Kidney epithelial cell (primary cell): Measurements from ENCODE around the gene PGAM5. TPM values are rescaled to one million over a fixed set of nuclear protein-coding genes. Genes with fewer than 3 reads are reported as not detected.

Source experiments
- DNase-seq: peaks from one replicate; pipeline ENCODE4 v3.0.0-alpha.2; 2010; ENCODE audit warnings: low read depth
- H3K27me3 ChIP-seq: 2 replicates; pipeline ENCODE4 v1.6.0; 2011; ENCODE audit warnings: low read length; ENCODE audit not compliant: control insufficient read depth, insufficient read depth
- H3K36me3 ChIP-seq: 2 replicates; pipeline ENCODE4 v1.5.1; 2011; ENCODE audit warnings: low read length; ENCODE audit not compliant: control insufficient read depth, insufficient read depth
- H3K4me3 ChIP-seq: 2 replicates; pipeline ENCODE4 v1.5.1; 2011; ENCODE audit warnings: low read depth, mild to moderate bottlenecking, control low read depth, low read length
- total RNA-seq: library from RNA; depleted of rRNA; stranded (reverse); fragments of >200 nt; gene quantifications from 2 replicates; pipeline ENCODE4 v1.2.3, GENCODE V29; 2015
- TF ChIP-seq, protein P1 (sequence below): IDR thresholded peaks from 2 replicates; pipeline ENCODE4 v1.5.1; 2011; ENCODE audit warnings: mild to moderate bottlenecking, moderate library complexity, low read length, control low read depth, inconsistent platforms; ENCODE audit not compliant: insufficient read depth, poor library complexity, severe bottlenecking

The PGAM5 gene
- total RNA-seq, 1 donor from 2014 or later = 40.4 TPM

DNA sequence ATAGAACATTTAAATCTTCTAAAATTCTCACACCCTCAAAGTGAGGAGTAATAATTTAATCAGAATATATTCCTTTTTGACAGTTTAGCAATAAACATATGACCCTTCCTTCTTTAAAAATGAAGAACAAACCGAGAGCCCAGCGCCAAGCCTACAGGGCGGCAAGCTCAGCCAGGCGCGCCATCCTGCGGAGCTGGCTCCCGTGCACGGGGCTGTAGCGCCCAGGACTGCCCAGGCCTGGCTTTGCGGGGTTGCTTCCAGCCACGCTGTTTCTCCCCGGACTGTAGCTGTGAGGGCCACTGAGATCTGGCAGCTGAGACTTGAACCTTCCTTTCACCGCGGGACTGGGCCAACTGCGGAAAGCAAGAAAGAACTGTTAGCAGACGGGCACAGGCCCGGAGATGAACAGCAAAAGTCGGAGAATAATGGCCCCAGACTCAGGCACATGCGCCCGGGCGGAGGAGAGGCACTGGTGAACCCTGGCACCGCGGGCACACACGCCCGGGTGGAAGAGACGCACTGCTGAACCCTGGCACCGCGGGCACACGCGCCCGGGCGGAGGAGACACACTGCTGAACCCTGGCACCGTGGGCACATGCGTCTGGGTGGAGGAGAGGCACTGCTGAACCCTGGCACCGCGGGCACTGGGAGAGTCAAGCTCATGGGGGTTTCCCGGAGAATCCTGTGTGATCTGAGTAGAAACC, 16.6 kb downstream of the PGAM5 start:
- Histone ChIP-seq H3K27me3 (no peaks in the 10 kb centered on the region), H3K36me3 (peaks cover 4% of the 10 kb centered on the region), H3K4me3 (no peak overlapping the region)
- DNase-seq = no peak
- TF ChIP-seq, protein P1, sequence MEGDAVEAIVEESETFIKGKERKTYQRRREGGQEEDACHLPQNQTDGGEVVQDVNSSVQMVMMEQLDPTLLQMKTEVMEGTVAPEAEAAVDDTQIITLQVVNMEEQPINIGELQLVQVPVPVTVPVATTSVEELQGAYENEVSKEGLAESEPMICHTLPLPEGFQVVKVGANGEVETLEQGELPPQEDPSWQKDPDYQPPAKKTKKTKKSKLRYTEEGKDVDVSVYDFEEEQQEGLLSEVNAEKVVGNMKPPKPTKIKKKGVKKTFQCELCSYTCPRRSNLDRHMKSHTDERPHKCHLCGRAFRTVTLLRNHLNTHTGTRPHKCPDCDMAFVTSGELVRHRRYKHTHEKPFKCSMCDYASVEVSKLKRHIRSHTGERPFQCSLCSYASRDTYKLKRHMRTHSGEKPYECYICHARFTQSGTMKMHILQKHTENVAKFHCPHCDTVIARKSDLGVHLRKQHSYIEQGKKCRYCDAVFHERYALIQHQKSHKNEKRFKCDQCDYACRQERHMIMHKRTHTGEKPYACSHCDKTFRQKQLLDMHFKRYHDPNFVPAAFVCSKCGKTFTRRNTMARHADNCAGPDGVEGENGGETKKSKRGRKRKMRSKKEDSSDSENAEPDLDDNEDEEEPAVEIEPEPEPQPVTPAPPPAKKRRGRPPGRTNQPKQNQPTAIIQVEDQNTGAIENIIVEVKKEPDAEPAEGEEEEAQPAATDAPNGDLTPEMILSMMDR = no peak

DNA sequence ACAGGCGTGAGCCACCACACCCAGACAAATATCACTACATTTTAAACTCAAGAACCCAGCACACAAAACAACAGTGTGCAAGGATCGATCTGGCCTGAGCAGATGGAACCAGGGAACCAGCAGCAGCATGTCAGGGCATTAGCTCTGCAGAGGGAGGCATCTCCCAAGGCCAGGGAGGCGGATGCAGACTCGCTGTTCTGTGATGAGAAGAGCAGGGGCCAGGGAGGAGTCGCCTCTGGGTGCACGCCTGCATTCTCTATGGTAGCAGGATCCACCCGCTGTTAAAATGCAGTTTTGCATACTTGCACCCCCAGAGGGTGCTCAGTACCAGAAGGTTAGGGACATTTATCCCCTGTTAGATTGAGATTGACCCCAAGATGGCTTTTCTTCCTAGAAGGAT, 17.9 kb downstream of the PGAM5 start:
- TF ChIP-seq, protein P1 = no peak
- Histone ChIP-seq H3K4me3 (no peak overlapping the region), H3K36me3 (peaks cover 4% of the 10 kb centered on the region), H3K27me3 (no peaks in the 10 kb centered on the region)
- DNase-seq = no peak

DNA sequence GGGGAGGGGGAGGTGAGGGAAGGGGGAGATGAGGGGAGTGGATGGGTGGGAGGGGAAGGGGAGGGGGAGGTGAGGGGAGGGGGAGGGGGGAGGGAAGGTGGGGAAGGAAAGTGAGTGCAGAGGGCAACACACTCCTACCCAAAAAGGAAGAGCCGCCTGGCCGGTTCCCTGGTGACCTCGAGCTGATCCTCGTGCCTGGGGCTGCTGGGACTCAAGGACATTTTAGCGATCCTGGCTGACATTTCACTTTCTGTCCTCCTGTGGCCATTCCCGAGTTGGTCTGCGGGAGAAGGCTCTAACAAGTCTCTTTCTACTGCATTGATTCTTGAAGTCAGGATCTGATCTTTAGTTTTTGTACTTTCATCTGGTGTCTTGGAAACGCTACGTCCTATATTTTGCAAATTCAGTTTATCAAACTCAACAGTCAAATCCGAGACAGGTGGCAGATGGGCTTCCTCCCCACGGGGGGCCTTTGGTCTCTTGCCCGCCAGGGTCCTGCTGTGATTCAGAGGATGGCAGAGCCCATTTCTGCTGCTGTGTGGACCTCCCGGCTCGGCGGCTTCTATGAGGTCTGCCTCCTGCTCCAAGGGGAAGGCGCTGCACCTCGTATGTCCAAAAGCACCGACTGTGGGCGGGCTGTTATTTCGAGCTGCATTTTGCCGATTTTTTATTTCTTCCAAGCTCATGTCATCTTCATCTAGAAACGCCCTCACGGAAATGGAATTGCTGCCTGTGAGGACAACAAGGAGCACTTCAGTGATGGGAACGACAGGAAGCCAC, 19.1 kb downstream of the PGAM5 start:
- no peak for DNase-seq
- TF ChIP-seq, protein P1 = no peak
- H3K36me3 ChIP-seq = peaks cover 4% of the 10 kb centered on the region
- H3K4me3 ChIP-seq = no peak overlapping the region
- no peaks in the 10 kb centered on the region for H3K27me3 ChIP-seq

DNA sequence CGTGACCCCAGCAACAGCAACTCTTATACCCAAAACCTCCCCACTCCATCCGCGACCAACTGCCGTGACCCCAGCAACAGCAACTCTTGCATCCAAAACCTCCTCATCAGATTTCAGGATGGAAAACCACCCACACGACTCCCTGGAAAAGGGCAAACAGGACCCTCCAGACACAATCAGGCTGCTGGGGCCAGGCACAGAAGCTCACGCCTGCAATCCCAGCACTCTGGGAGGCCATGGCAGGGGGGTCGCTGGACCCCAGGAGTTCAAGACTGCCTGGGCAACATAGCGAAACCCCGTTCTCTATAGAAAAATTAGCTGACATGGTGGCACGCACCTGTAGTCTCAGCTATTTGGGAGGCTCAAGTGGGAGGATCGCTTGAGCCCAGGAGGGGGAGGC, 19.7 kb downstream of the PGAM5 start:
- H3K27me3 ChIP-seq = no peaks in the 10 kb centered on the region
- no peak overlapping the region for H3K4me3 ChIP-seq
- TF ChIP-seq, protein P1 = no peak
- peaks cover 7% of the 10 kb centered on the region for H3K36me3 ChIP-seq
- no peak for DNase-seq

DNA sequence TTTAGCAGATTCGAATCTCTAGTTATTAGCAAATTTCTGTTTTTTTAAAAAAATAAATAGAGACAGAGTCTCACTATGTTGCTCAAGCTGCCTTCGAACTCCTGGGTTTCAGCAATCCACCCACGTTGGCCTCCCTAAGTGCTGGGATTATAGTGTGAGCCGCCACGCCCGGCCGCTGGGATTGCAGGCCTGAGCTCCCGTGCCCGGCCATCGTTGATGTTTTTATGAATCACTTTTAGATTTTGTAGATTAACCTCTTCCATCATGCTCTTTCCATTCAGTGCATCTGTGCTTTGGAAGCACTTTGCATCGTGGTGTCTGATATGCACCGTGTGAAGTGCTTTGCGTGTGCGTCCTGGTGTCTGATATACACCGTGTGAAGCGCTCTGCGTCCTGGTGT, 20.9 kb downstream of the PGAM5 start:
- TF ChIP-seq, protein P1 = no peak

More for the DNA sequence above, 20.9 kb downstream of the PGAM5 start:
- Histone ChIP-seq H3K4me3 (no peak overlapping the region), H3K36me3 (peaks cover 11% of the 10 kb centered on the region), H3K27me3 (no peaks in the 10 kb centered on the region)
- DNase-seq = no peak
